COLO829 (cell line): ENCODE results near the gene UMODL1.
A peak's percentile ranks its signal among the peaks of the same experiment; 100 is the strongest.

Source experiments
- DNase-seq: peaks from one replicate; pipeline ENCODE4 v3.0.0; 2012; ENCODE audit warnings: low spot score

UMODL1 gene

GRCh38 chr21:42117229-42117966, 46.3 kb downstream of the UMODL1 start:
- peak; percentile 81 for DNase-seq

DNA sequence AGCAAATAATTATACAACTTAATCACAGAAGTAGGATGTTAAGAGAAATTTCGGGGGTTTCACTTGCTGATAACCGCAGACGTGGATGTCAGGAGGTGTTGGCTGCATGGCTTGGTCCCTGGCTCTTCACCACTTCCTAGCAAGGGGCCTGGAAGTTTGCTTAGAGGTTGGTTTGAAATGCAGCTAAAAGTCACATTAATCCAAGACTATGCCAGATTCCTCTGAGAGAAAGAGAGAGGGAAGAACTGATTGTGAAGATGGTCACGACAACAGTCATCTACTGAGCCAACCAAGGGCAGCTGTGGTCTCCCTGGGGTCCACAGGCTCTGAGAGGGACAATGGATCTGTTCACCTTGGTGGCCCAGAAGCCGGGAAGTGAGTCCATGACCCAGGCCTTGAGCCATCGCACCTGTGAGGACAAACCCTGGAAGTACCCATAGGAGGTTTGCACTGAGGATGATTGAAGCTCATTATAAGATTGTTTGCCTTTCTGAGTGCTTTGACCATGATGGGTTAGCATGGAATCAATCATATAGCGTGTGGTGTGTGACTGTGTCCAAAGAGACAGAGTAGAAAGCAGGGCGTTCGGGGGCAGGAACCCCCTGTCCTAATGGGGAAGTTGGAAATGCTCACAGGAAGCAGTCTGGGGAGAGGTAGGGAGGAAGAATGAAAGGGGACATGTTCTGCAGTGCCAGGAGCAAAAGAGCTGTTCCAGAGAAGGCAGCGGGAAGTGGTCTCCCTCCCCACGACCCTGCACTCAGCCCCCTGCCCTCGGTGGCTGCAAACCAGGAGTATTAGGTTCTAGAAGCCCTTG, 47.1 kb downstream of the UMODL1 start:
- DNase-seq, result no peak

GRCh38 chr21:42118901-42119300, 47.8 kb downstream of the UMODL1 start:
- no peak for DNase-seq

GRCh38 chr21:42120101-42120902, 49.2 kb downstream of the UMODL1 start:
- peak; percentile 28 for DNase-seq

DNA sequence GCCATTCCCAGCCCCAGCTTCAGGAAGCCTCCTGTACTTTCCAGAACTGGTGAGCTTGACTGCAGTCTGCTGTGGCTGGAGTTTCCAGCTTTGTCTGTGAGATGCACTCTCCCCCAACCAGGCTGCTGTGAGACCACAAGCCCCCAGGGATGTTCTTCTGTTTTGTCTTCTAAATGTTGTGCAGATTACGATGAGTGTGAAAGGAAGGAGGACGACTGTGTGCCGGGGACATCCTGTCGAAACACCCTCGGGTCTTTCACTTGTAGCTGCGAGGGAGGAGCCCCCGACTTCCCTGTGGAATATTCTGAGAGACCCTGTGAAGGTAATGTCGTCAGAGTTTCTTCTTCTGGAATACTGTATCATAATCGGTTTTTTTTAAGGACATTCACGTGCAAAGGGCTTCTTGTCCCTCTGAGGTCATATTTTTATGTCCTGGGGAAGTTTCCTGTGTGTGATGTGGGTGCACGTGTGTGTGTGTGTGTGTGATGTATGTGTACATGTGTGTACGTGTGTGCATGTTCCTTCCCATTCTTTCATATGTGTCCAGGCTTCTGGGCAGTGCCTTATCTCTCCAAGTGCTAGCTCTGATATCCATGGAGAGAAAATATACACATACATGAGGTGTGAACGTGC, 49.9 kb downstream of the UMODL1 start:
- DNase-seq, result no peak

- DNase-seq, result no peak
Measured at GRCh38 chr21:42121794-42122193, 50.7 kb downstream of the UMODL1 start.

DNA sequence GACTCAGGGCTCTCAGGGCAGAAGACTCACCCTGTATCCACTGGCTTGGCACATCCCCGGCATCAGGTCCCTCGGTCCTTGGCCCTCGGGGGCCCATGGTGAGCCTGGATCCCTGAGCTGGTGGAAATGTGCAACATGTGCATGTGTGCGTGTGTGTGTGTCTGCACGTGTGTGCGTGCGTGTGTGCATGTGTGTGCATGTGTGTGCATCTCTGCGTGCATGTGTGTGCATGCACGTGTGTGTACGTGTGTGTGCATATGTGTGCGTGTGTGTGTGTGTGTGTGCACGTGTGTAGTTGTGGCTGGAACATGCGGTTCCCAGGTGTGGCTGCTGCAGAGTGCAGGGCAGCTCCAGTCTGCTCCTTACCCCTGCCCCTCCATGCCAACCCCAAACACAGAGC, 51.3 kb downstream of the UMODL1 start:
- DNase-seq, result no peak

DNA sequence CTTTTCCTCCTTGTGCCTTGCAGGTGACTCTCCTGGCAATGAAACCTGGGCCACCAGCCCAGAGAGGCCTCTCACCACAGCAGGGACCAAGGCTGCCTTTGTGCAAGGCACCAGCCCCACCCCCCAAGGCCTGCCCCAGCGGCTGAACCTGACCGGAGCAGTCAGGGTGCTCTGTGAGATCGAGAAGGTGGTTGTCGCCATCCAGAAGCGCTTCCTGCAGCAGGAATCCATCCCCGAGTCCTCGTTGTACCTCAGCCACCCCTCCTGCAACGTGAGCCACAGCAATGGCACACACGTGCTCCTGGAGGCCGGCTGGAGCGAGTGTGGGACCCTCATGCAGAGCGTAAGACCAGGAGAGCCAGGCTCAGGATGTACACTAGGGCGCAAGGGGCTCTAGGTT, 51.7 kb downstream of the UMODL1 start:
- no peak for DNase-seq

DNA sequence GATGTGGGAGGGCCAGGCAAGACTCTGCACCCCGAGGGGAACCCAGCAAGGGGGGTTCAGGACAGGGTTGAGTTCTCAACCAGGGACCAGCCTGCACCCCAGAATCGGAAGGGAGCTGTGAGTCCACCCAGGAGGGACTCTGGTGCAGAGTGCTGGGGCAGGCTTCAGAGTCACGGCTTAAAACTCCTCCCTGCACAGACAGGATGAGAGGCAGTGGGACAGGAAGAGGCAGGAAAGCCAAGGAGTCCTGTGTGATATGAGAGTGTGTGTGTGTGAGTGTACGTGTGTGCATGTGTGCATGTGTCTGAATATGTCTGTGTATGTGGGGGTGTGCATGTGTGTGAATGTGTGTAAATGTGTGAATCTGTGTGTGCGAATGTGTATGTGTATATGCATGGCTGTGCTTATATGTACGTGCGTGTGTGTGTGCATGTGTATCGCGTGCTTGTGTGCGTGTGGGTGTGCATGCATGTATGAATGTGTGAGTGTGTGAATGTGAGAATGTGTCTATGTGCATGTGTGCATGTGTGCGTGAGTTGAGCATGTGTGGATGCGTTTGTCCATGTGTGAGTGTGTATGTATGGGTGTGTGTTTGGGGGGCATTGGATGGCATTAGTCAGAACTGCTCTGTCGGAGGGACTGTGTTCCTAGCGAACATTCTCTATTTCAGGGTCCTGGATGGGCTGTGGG, 52.2 kb downstream of the UMODL1 start:
- DNase-seq, result no peak

- DNase-seq, result no peak
Measured at GRCh38 chr21:42124081-42124480, 53.0 kb downstream of the UMODL1 start.

- DNase-seq, result no peak
Measured at GRCh38 chr21:42124826-42125570, 53.9 kb downstream of the UMODL1 start.

DNA sequence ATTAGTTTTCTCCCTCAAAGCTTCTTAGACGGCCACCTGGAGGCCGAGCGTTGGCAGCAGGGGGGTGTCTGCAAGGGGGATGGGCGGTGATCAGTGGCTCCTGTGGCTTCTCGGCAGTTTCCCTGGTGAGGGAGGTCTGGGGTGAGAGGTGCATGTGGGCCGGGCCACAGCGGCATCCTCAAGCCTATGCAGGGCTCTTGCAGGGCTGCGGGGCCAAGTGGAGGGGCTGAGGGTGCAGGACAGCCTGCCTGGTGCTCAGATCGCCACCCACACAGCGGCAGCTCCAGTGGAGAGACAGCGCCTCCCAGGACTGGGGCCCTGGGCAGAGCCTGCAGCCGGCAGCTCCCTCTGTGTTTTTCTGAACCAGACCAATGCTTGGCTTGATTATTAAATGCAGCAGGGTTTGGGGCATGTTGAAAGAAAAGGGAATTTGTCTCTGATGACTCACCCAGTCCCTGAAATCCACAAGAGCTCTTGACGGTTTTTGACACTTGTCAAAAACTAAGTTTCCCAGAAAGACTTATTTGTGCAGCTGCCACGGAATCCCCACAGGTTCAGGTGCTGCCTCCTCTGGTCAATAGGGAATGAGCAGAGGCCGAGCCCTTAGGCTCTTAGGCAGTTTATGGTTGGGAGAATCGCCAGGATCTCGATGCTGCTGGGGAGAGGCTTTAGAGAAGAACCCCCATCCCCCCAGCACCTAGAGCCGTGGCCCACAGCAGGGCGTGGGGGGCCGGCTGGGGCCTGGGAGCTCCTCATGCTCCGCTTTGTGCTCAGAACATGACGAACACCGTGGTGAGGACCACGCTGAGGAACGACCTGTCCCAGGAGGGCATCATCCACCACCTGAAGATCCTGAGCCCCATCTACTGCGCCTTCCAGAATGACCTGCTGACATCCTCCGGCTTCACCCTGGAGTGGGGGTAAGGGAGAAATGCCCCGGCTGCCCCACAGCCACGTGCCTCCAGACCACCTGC, 54.7 kb downstream of the UMODL1 start:
- DNase-seq, result peak; percentile 13

DNA sequence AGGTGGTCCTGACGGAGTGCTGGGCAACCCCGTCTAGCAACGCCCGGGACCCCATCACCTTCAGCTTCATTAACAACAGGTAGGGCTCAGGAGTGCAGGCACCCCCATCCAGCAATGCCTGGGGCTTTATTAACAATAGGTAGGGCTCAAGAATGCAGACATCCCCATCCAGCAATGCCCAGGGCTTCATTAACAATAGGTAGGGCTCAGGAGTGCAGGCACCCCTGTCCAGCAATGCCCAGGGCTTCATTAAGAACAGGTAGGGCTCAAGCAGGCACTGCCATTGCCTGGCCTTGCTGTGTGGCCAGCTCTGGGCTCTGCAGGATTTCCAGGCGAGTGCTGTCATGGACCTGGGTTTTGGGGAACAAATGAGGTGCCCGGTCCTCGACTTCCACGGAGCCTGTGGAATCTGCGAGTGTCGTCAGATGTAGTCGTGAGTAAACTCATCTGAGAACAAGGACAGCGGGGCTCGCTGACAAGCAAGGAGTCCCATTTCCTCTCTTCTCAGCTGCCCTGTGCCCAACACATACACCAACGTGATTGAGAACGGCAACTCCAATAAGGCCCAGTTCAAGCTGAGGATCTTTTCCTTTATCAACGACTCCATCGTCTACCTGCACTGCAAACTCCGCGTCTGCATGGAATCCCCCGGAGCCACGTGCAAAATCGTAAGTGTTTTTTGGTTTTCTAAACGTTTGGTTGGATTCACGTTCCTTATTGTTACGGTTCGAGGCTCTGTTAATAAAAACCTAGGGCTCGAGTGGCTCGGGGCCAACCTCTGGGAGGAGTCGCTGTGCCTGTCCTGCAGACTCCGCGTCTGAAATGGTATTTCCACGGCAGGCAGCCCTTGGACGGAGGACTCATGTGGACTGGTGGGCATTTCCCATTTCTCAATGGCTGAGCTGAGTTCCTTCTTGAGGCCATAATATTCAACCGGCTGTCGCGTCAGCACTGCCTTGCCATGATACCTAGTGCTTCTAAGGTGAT, 56.3 kb downstream of the UMODL1 start:
- DNase-seq, result no peak

DNA sequence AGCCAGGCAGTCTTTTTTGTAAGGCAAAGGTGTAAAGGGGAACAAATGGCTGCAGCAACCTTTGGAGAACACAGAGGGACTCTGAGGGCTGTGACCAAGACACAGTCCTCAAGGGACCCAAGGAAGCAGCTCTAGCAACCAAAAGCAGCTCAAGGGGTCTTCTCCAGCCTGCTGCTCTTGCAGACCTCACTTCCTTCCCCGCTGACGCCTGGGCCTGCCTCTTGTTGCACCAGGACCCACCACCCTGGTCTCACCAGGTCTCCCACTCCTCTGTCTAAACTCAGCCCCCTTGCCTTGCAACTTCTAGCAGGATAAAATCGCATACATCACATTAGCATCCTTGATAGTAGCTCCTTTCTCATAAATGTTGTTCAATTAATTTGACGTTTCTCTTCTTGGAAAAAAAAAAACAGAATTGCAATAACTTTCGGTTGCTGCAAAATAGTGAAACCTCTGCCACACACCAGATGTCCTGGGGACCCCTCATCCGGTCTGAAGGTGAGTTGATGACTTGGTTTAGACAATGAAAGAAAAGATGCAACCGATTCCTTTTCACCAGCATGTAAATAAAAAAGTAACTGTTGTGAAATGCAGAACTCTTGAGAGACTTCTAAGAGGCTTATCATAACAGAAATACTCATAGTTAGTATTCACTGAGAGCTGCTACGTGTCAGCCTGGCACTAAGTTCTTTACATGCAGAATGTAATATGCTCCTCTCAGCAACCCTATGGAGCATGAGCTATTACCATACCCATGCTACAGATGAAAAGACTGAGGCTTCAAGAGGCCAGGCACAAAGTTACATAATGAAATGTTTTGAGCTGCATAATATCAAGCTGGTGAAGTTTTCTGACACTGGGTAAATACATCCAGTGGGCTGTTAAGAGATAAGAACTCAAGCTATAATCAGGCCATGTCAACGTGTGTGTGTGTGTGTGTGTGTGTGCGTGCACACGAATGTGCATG, 58.5 kb downstream of the UMODL1 start:
- no peak for DNase-seq

DNA sequence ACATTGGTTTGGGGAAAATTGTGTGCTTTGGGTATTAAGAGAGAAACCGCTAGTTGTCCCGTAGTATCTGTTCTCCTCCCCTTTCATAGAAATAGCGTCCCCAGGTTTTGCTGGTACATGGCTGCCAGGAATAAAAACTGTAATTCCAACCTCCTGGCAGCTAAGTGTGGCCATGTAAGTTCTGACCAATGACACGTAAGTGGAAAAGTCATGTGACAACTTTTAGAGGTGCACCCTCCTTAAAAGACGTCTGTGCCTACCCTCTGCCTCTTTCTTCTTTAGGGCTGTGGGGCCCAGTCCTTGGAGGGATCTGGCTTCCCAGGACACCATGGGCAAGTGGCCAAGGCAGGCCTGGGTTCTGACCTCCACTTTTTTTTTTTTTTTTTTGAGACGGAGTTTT, 59.3 kb downstream of the UMODL1 start:
- DNase-seq, result no peak

GRCh38 chr21:42132183-42132582, 61.1 kb downstream of the UMODL1 start:
- no peak for DNase-seq

DNA sequence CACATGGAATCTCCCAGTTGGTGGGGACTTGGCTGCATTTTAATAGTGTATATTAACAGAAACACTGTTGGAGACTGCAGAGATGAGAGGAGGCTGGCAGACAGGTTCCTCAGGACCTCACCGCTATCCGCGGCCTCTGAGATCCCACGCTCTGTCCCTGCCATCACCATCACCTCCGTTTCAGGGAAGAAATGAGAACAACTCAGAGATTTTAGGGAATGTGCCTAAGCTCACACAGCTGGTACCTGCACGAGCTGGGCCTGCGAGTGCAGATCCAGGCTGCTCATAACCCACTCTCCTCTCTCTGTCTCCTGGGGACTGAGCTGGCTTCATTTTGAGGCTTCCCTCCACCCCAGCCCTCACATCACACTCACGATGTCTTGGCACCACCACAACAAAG, 62.0 kb downstream of the UMODL1 start:
- DNase-seq, result no peak
